MM.1S (cell line): ENCODE measurements around the gene PLD4.
"Not testable (repeated sequence)": the region's sequence is repeated elsewhere in the genome, so short reads cannot be mapped to it uniquely, and the experiment has no call there.

Experiments
- DNase-seq: peaks from one replicate; pipeline ENCODE4 v3.0.0-alpha.2; 2015
- H2AFZ ChIP-seq: fragments of 300-600 bp; sonication (generic); 2 replicates; pipeline ENCODE4 v1.6.0; 2016; ENCODE audit warnings: antibody characterized with exemption, low read length
- H3F3A ChIP-seq: fragments of 300-600 bp; sonication (generic); 2 replicates; pipeline ENCODE4 v1.6.1; 2016; ENCODE audit warnings: mild to moderate bottlenecking, antibody characterized with exemption, low read length, moderate library complexity, mixed read lengths; ENCODE audit not compliant: insufficient read depth
- H3K27ac ChIP-seq: fragments of 300-600 bp; sonication (generic); 2 replicates; pipeline ENCODE4 v1.5.1; 2016; ENCODE audit warnings: mild to moderate bottlenecking, low read length
- H3K27me3 ChIP-seq: fragments of 300-600 bp; sonication (generic); replicated peaks from 2 replicates; pipeline ENCODE4 v1.6.0; 2016; ENCODE audit warnings: low read length; ENCODE audit not compliant: insufficient read depth
- H3K36me3 ChIP-seq: fragments of 300-600 bp; sonication (generic); replicated peaks from 2 replicates; pipeline ENCODE4 v1.6.1; 2016; ENCODE audit warnings: mild to moderate bottlenecking, low read length, mixed read lengths; ENCODE audit not compliant: insufficient read depth
- H3K4me1 ChIP-seq: fragments of 300-600 bp; sonication (generic); 2 replicates; pipeline ENCODE4 v1.6.1; 2016; ENCODE audit warnings: low read length, mixed read lengths
- H3K4me2 ChIP-seq: fragments of 300-600 bp; sonication (generic); 2 replicates; pipeline ENCODE4 v1.6.0; 2016; ENCODE audit warnings: low read depth, low read length
- H3K4me3 ChIP-seq: fragments of 300-600 bp; sonication (generic); 2 replicates; pipeline ENCODE4 v1.5.1; 2016; ENCODE audit warnings: low read length, mixed read lengths
- H3K79me2 ChIP-seq: fragments of 300-600 bp; sonication (generic); 2 replicates; pipeline ENCODE4 v1.6.1; 2016; ENCODE audit warnings: mixed run types, low read length, mixed read lengths
- H3K9ac ChIP-seq: fragments of 300-600 bp; sonication (generic); 2 replicates; pipeline ENCODE4 v1.6.1; 2016; ENCODE audit warnings: low read length, mixed read lengths
- H3K9me2 ChIP-seq: fragments of 300-600 bp; sonication (generic); replicated peaks from 2 replicates; pipeline ENCODE4 v1.6.1; 2016; ENCODE audit warnings: mild to moderate bottlenecking, low read length, mixed read lengths; ENCODE audit not compliant: insufficient read depth
- H3K9me3 ChIP-seq: fragments of 300-600 bp; sonication (generic); replicated peaks from 2 replicates; pipeline ENCODE4 v1.6.1; 2016; ENCODE audit warnings: mild to moderate bottlenecking, low read length, mixed read lengths; ENCODE audit not compliant: insufficient read depth
- H4K20me1 ChIP-seq: fragments of 300-600 bp; sonication (generic); 2 replicates; pipeline ENCODE4 v1.6.1; 2016; ENCODE audit warnings: mild to moderate bottlenecking, low read length, moderate library complexity, mixed read lengths; ENCODE audit not compliant: insufficient read depth
- EZH2 ChIP-seq: fragments of 300-600 bp; sonication (generic); optimal IDR thresholded peaks from 2 replicates; pipeline ENCODE3; 2017; ENCODE audit warnings: low read depth, mild to moderate bottlenecking, antibody characterized with exemption, low read length, mixed read lengths
- EZH2phosphoT487 ChIP-seq: fragments of 300-600 bp; sonication (generic); IDR thresholded peaks from 2 replicates; pipeline ENCODE4 v1.6.1; 2018; ENCODE audit warnings: antibody characterized with exemption, low read length
- TF ChIP-seq, protein P1 (sequence below): fragments of 300-600 bp; sonication (generic); IDR thresholded peaks from 2 replicates; pipeline ENCODE4 v1.5.1; 2016; ENCODE audit warnings: antibody characterized with exemption, low read length, mixed read lengths

Gene PLD4

GRCh38 chr14:104945986-104946965, 21.6 kb downstream of the PLD4 start:
- H3K9ac ChIP-seq, H3F3A ChIP-seq, H3K27me3 ChIP-seq, H3K4me3 ChIP-seq, H3K36me3 ChIP-seq, H3K9me3 ChIP-seq, H3K4me2 ChIP-seq, H2AFZ ChIP-seq, H3K4me1 ChIP-seq, DNase-seq, H4K20me1 ChIP-seq, H3K79me2 ChIP-seq, H3K27ac ChIP-seq, H3K9me2 ChIP-seq: not testable (repeated sequence)

DNA sequence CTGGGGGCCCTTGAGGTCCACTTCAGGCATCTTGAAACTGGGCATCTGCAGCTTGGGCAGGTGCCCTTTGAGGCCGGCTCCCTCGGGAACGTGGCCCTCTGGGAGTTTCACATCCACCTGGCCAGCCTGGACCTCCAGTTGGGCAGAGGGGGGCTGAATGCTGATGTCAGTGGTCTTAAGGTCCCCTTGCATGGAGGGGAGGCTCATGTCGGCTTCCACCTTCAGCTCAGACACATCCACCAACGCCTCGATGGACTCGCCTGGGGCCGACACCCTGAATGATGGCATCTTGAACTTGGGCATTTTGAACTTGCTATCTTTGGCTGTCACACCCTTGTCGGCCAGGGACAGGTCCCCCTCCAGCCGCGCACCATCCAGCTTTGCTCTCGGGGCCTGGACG, 22.5 kb downstream of the PLD4 start:
- not testable (repeated sequence) for H3K79me2 ChIP-seq, H3K9me2 ChIP-seq, H3K9ac ChIP-seq, H4K20me1 ChIP-seq, H3K9me3 ChIP-seq, H3K27me3 ChIP-seq, H3F3A ChIP-seq, H3K36me3 ChIP-seq, H3K4me3 ChIP-seq, H3K4me1 ChIP-seq, H3K27ac ChIP-seq, H3K4me2 ChIP-seq, H2AFZ ChIP-seq, DNase-seq

DNA sequence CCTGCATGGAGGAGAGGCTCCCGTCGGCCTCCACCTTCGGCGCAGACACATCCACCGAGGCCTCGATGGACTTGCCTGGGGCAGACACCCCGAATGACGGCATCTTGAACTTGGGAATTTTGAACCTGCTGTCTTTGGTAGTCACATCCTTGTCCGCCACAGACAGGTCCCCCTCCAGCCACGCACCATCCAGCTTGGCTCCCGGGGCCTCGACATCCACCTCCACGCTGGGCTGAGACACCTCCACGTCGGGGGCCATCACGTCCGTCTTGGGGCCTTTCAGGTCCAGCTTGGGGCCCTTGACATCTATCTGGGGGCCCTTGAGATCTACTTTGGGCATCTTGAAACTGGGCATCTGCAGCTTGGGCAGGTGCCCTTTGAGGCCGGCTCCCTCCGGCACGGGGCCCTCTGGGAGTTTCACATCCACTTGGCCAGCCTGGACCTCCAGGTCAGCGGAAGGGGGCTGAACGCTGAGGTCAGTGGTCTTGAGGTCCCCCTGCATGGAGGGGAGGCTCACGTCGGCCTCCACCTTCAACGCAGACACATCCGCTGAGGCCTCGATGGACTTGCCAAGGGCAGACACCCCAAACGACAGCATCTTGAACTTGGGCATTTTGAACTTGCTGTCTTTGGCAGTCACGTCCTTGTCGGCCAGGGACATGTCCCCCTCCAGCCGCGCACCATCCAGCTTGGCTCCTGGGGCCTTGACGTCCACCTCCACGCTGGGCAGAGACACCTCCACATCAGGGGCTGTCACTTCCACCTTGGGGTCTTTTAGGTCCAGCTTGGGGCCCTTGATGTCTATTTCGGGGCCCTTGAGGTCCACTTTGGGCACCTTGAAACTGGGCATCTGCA, 23.4 kb downstream of the PLD4 start:
- not testable (repeated sequence) for H3F3A ChIP-seq, H3K9ac ChIP-seq, H3K9me3 ChIP-seq, H3K4me3 ChIP-seq, H3K9me2 ChIP-seq, H3K36me3 ChIP-seq, DNase-seq, H2AFZ ChIP-seq, H3K4me2 ChIP-seq, H3K27ac ChIP-seq, H3K79me2 ChIP-seq, H3K27me3 ChIP-seq, H4K20me1 ChIP-seq, H3K4me1 ChIP-seq

DNA sequence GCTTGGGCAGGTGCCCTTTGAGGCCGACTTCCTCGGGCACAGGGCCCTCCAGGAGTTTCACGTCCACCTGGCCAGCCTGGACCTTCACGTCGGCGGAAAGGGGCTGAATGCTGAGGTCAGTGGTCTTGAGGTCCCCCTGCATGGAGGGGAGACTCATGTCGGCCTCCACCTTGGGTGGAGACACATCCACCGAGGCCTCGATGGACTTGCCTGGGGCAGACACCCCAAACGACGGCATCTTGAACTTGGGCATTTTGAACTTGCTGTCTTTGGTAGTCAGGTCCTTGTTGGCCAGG, 24.0 kb downstream of the PLD4 start:
- no peaks in the 10 kb centered on the region for H3F3A ChIP-seq
- no peak overlapping the region for H3K4me2 ChIP-seq
- no peak for DNase-seq
- H3K9ac ChIP-seq, result no peak overlapping the region
- no peaks in the 10 kb centered on the region for H3K9me2 ChIP-seq
- no peak overlapping the region for H2AFZ ChIP-seq
- H3K27ac ChIP-seq, result no peak overlapping the region
- TF ChIP-seq EZH2phosphoT487 (no peak), EZH2 (no peak)
- TF ChIP-seq, protein P1, sequence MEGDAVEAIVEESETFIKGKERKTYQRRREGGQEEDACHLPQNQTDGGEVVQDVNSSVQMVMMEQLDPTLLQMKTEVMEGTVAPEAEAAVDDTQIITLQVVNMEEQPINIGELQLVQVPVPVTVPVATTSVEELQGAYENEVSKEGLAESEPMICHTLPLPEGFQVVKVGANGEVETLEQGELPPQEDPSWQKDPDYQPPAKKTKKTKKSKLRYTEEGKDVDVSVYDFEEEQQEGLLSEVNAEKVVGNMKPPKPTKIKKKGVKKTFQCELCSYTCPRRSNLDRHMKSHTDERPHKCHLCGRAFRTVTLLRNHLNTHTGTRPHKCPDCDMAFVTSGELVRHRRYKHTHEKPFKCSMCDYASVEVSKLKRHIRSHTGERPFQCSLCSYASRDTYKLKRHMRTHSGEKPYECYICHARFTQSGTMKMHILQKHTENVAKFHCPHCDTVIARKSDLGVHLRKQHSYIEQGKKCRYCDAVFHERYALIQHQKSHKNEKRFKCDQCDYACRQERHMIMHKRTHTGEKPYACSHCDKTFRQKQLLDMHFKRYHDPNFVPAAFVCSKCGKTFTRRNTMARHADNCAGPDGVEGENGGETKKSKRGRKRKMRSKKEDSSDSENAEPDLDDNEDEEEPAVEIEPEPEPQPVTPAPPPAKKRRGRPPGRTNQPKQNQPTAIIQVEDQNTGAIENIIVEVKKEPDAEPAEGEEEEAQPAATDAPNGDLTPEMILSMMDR, result no peak
- no peaks in the 10 kb centered on the region for H3K9me3 ChIP-seq
- H4K20me1 ChIP-seq, result no peaks in the 10 kb centered on the region
- H3K79me2 ChIP-seq, result no peaks in the 10 kb centered on the region
- no peak overlapping the region for H3K4me3 ChIP-seq
- peaks cover 14% of the 10 kb centered on the region for H3K27me3 ChIP-seq
- H3K36me3 ChIP-seq, result no peaks in the 10 kb centered on the region
- no peaks in the 10 kb centered on the region for H3K4me1 ChIP-seq

DNA sequence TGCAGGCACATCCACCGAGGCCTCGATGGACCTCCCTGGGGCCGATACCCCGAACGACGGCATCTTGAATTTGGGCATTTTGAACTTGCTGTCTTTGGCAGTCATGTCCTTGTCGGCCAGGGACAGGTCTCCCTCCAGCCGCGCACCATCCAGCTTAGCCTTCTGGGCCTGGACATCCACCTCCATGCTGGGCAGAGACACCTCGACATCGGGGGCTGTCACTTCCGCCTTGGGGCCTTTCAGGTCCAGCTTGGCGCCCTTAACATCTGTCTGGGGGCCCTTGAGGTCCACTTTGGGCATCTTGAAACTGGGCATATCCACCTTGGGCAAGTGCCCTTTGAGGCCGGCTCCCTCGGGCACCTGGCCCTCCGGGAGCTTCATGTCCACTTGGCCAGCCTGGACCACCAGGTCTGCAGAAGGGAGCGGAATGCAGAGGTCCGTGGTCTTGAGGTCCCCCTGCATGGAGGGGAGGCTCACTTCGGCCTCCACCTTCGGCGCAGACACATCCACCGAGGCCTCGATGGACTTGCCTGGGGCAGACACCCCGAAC, 24.8 kb downstream of the PLD4 start:
- H3K9me2 ChIP-seq, H3K4me3 ChIP-seq, H3K9me3 ChIP-seq, H3K4me1 ChIP-seq, H3K36me3 ChIP-seq, H4K20me1 ChIP-seq, H3K9ac ChIP-seq, H2AFZ ChIP-seq, H3K79me2 ChIP-seq, H3K27ac ChIP-seq, H3K4me2 ChIP-seq, H3F3A ChIP-seq, DNase-seq: not testable (repeated sequence)
- H3K27me3 ChIP-seq, result peaks cover 22% of the 10 kb centered on the region
